HL-60 (cell line): Measurements from ENCODE around the gene DTNA.

Experiments used
- GABPA ChIP-seq: IDR thresholded peaks from 2 replicates; pipeline ENCODE4 v1.6.1; 2012; ENCODE audit warnings: low read depth
- POLR2AphosphoS5 ChIP-seq: IDR thresholded peaks from 2 replicates; pipeline ENCODE4 v1.6.1; 2012; ENCODE audit warnings: low read depth
- SPI1 ChIP-seq: IDR thresholded peaks from 2 replicates; pipeline ENCODE4 v1.6.1; 2012; ENCODE audit warnings: low read depth, mild to moderate bottlenecking, borderline replicate concordance
- TF ChIP-seq, protein P1 (sequence below): IDR thresholded peaks from one replicate; pipeline ENCODE4 v1.5.1; 2011; ENCODE audit warnings: low read length, control low read depth, inconsistent platforms; ENCODE audit not compliant: insufficient read depth
- TF ChIP-seq, protein P2 (sequence below): IDR thresholded peaks from 2 replicates; pipeline ENCODE4 v1.6.1; 2012; ENCODE audit warnings: low read depth; ENCODE audit not compliant: insufficient replicate concordance

DNA sequence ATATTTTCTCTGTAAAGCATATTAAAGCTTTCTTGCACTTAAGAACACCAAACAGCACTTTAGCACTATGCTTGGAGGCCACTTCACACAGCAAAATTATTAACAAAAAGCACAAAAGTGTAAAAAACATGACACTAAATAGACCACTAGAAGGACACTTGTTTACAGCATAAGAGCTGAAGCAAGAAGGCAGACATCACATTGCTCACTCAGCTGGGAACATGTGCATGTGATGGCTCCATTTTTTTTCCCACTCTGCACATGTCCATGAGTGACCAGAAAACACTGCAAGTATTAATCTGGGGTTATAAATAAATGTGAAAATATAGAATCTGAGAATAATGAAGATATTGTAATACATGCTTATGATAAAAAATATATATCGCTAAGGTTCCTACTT, 228.0 kb downstream of the DTNA start:
- TF ChIP-seq, protein P1, sequence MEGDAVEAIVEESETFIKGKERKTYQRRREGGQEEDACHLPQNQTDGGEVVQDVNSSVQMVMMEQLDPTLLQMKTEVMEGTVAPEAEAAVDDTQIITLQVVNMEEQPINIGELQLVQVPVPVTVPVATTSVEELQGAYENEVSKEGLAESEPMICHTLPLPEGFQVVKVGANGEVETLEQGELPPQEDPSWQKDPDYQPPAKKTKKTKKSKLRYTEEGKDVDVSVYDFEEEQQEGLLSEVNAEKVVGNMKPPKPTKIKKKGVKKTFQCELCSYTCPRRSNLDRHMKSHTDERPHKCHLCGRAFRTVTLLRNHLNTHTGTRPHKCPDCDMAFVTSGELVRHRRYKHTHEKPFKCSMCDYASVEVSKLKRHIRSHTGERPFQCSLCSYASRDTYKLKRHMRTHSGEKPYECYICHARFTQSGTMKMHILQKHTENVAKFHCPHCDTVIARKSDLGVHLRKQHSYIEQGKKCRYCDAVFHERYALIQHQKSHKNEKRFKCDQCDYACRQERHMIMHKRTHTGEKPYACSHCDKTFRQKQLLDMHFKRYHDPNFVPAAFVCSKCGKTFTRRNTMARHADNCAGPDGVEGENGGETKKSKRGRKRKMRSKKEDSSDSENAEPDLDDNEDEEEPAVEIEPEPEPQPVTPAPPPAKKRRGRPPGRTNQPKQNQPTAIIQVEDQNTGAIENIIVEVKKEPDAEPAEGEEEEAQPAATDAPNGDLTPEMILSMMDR: no peak
- TF ChIP-seq POLR2AphosphoS5 (no peak), GABPA (no peak), SPI1 (no peak)
- TF ChIP-seq, protein P2, sequence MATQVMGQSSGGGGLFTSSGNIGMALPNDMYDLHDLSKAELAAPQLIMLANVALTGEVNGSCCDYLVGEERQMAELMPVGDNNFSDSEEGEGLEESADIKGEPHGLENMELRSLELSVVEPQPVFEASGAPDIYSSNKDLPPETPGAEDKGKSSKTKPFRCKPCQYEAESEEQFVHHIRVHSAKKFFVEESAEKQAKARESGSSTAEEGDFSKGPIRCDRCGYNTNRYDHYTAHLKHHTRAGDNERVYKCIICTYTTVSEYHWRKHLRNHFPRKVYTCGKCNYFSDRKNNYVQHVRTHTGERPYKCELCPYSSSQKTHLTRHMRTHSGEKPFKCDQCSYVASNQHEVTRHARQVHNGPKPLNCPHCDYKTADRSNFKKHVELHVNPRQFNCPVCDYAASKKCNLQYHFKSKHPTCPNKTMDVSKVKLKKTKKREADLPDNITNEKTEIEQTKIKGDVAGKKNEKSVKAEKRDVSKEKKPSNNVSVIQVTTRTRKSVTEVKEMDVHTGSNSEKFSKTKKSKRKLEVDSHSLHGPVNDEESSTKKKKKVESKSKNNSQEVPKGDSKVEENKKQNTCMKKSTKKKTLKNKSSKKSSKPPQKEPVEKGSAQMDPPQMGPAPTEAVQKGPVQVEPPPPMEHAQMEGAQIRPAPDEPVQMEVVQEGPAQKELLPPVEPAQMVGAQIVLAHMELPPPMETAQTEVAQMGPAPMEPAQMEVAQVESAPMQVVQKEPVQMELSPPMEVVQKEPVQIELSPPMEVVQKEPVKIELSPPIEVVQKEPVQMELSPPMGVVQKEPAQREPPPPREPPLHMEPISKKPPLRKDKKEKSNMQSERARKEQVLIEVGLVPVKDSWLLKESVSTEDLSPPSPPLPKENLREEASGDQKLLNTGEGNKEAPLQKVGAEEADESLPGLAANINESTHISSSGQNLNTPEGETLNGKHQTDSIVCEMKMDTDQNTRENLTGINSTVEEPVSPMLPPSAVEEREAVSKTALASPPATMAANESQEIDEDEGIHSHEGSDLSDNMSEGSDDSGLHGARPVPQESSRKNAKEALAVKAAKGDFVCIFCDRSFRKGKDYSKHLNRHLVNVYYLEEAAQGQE: no peak
